ENCODE data around the gene KRT10. TPM values are rescaled to one million over a fixed set of nuclear protein-coding genes. Genes with fewer than 3 reads are reported as not detected.

KRT10 gene
- total and polyA plus RNA-seq, 9 of the 15 experiments (the other 6 are each of a cell fraction or from before 2014, with no cell fraction given) = 47.0 to 179 (median 76.2) TPM

GRCh38 chr17:40795019-40795667, 27.3 kb downstream of the KRT10 start:
- Histone ChIP-seq H3K9me3 (replicated peaks; ENCODE audit: control insufficient read depth, insufficient read depth, low read depth, low read length) (no peaks in the 10 kb centered on the region), H3K27ac (ENCODE audit: extremely low read depth, low read depth, low read length) (no peak overlapping the region), H3K4me2 (ENCODE audit: insufficient read depth, low read length) (no peak overlapping the region), H2AFZ (ENCODE audit: low read depth, low read length) (no peak overlapping the region), H3K9ac (ENCODE audit: insufficient read depth in 1 of 2, low read depth in 2 of 2, low read length in 2 of 2) (no peak overlapping the region), H3K9me1 (ENCODE audit: control insufficient read depth, insufficient read depth, low read length) (no peaks in the 10 kb centered on the region), H3K79me2 (ENCODE audit: control insufficient read depth, insufficient read depth, low read length) (no peaks in the 10 kb centered on the region), H3K27me3 (ENCODE audit: control insufficient read depth in 2 of 2, insufficient read depth in 2 of 2, low read length in 2 of 2) (peaks cover 25 to 41% of the 10 kb centered on the region in 2 experiments), H3K36me3 (ENCODE audit: control insufficient read depth, insufficient read depth, low read length) (no peaks in the 10 kb centered on the region), H3K4me1 (replicated peaks in 1 of 2; ENCODE audit: control insufficient read depth in 2 of 2, insufficient read depth in 2 of 2, low read length in 2 of 2) (peaks cover 0 to 5% of the 10 kb centered on the region in 2 experiments; a peak in 1 of 5 replicates), H3K4me3 (no peak overlapping the region), H4K20me1 (replicated peaks; ENCODE audit: control insufficient read depth, insufficient read depth, low read length) (no peaks in the 10 kb centered on the region)
- ChIA-PET CTCF (ENCODE audit: low intra/inter-chr PET ratio) (no interaction called here), POLR2A (interaction anchor here (0.6 kb wide), 1 partner anchor 390 kb away, joined by 3 read pairs; no protein-coding TSS in a partner anchor)
- no TSS peak for BruUV-seq (replicated peaks)
- ATAC-seq = no peak
- WGBS (ENCODE audit: insufficient coverage, low coverage, missing lambda C conversion rate) = 3% methylated on average over 10 of the region's 10 CpGs
- no peak for DNase-seq (ENCODE audit: extremely low read depth in 1 of 4, low spot score in 3 of 4)
- no peak for FAIRE-seq
- in situ Hi-C loops (cut with MboI) = no loop called here
- intact Hi-C loops (cut with micrococcal nuclease) = no loop called here
- TF ChIP-seq HLTF (IDR thresholded peaks at IDR 0.05) = no peak
- TF ChIP-seq MEF2A (IDR thresholded peaks at IDR 0.05; ENCODE audit: control insufficient read depth, low read depth, low read length) = no peak
- TF ChIP-seq AFF1 (IDR thresholded peaks at IDR 0.05; ENCODE audit: low read depth in 1 of 2, partially characterized antibody in 2 of 2) = no peak
- no peak for TF ChIP-seq HOMEZ (CRISPR knock-in tag; IDR thresholded peaks at IDR 0.05)
- no peak for TF ChIP-seq BACH1 (tag; IDR thresholded peaks at IDR 0.05)
- no peak for TF ChIP-seq LCOR (CRISPR knock-in tag; IDR thresholded peaks at IDR 0.05)
- no peak for TF ChIP-seq ZC3H4 (CRISPR knock-in tag; IDR thresholded peaks at IDR 0.05; ENCODE audit: borderline replicate concordance)
- TF ChIP-seq ELF4 (CRISPR knock-in tag; IDR thresholded peaks at IDR 0.05) = no peak
- TF ChIP-seq SRSF3 (IDR thresholded peaks at IDR 0.05; ENCODE audit: insufficient read depth, low read length) = no peak
- TF ChIP-seq ZNF277 (CRISPR knock-in tag; IDR thresholded peaks at IDR 0.05; ENCODE audit: borderline replicate concordance) = no peak
